ENCODE data around the gene TSPAN11. TPM values are rescaled to one million over a fixed set of nuclear protein-coding genes. Genes with fewer than 3 reads are reported as not detected.

TSPAN11 gene
- polyA plus RNA-seq, 2 of the 4 experiments (the other 2 are of a cell fraction) = 0.01 to 0.06 TPM

DNA sequence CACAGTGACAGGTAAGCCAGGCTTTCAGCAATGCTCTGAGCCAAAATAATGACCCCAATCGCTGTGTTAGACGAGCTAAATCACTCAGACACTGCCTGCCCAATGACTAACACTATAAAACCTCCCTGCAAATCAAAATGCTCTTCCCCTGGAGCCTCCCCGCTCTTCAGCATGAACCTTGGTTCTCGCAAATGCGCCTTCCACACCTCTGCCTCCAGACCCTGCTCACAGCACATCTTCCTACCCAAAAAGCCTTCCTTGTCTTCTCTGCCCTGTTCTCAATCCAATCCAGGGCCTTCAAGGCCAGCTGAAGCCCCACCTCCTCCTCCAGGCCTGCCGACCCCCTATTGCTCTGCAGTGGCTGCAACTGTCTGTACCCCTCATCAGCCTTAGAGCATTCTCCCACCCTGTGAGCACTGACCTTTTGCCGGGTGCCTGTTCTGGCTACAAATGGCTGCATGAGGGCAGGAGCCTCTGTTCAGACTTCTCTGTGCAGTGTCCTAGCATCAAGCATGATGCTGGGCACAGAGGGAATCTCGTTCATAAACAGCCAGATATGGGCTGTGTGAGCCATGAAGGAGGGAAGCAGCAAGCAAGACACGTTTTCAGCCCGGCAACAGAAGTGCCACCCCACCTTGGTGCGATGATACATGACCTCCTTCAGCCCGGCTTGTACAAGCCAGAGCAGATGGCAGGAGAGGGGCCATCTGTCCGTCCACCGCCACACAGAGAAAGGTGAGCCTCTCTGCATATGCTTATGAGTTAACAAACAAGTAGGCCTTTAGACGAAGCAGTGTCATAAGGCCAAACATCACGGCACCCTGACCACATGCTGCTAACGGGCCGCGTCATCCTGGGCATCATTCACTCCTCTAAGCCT, 82.7 kb downstream of the TSPAN11 start:
- H3K4me2 ChIP-seq = no peak overlapping the region
- H3K27ac ChIP-seq = no peak overlapping the region
- 75% methylated on average over 19 of the region's 19 CpGs for WGBS (ENCODE audit: missing lambda C conversion rate)
- DNase-seq (ENCODE audit: low read depth in 1 of 2, low spot score in 1 of 2) (no peak), FAIRE-seq (no peak), ATAC-seq (no peak)
- no peak overlapping the region for H3K4me3 ChIP-seq
- TF ChIP-seq ZC3H11A (IDR thresholded peaks at IDR 0.05) (no peak), TP53 (CRISPR knock-in tag; IDR thresholded peaks at IDR 0.05) (no peak), ZNF302 (CRISPR knock-in tag; IDR thresholded peaks at IDR 0.05) (no peak), TFCP2L1 (CRISPR knock-in tag; IDR thresholded peaks at IDR 0.05) (no peak), CBX2 (IDR thresholded peaks at IDR 0.05; ENCODE audit: borderline replicate concordance, low read depth) (no peak), FOSL2 (IDR thresholded peaks at IDR 0.05) (no peak), FOSL2 (CRISPR knock-in tag; IDR thresholded peaks at IDR 0.05) (no peak)
- TF ChIP-seq, protein P1, sequence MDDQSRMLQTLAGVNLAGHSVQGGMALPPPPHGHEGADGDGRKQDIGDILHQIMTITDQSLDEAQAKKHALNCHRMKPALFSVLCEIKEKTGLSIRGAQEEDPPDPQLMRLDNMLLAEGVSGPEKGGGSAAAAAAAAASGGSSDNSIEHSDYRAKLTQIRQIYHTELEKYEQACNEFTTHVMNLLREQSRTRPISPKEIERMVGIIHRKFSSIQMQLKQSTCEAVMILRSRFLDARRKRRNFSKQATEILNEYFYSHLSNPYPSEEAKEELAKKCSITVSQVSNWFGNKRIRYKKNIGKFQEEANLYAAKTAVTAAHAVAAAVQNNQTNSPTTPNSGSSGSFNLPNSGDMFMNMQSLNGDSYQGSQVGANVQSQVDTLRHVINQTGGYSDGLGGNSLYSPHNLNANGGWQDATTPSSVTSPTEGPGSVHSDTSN (IDR thresholded peaks at IDR 0.05) = no peak
- no peaks in the 10 kb centered on the region for H3K9me3 ChIP-seq
- ChIA-PET CTCF (interaction anchor here (0.6 to 1.0 kb wide), 3 partner anchors 23 to 1251 kb away, joined by 3 to 4 read pairs (median 3); no protein-coding TSS in a partner anchor), POLR2A (no interaction called here)
- H3K4me1 ChIP-seq = peaks cover 15% of the 10 kb centered on the region

DNA sequence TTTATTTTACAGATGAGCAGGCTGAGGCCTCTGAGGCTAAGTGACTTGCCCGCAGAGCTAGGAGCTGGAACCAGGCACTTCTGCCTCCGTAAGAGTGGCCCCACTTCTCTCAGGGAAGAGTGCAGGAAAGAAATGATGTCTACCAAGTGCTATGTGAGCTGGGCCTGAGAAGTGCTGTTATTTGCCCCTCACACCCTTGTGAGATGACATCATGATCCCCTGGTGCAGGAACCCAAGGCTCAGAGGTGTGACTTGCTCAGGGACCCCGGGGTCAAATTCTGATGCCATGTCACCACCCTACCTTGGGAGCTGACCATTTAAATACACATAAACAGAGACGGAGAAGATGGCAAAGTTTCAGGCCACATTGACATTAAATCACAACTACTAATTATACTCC, 83.4 kb downstream of the TSPAN11 start:
- POLR2A ChIA-PET = no interaction called here
- no peak for FAIRE-seq

DNA sequence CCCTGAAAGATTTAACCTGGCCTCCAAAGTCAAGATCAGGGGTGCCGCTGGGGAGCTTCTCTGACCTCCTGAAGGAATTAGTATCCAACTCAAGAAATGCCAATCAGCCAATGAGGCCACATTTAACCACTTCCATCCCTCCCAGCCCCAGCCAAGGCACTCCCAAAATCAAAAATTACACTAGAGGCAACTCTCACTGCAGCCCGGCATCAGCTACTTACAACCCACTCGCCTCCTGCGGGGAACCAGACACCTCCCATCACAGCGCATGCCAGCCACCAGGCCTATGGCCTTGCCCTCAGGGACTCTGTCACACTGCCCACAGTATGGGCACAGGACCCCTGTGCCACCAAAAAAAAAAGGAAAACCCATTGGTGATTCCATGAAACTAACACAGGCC, 84.8 kb downstream of the TSPAN11 start:
- no peak for ATAC-seq
- H3K4me2 ChIP-seq = no peak overlapping the region
- no peaks in the 10 kb centered on the region for H3K9me3 ChIP-seq
- H3K4me1 ChIP-seq = peaks cover 4% of the 10 kb centered on the region; the same call in 2 of the 3 replicates
- H3K4me3 ChIP-seq = no peak overlapping the region
- POLR2A ChIA-PET = no interaction called here
- FAIRE-seq = no peak
- 93% methylated on average over 5 of the region's 5 CpGs for WGBS (ENCODE audit: missing lambda C conversion rate)
- DNase-seq (ENCODE audit: low read depth in 1 of 2, low spot score in 1 of 2) = no peak
- CTCF ChIA-PET = interaction anchor here (0.6 to 2.0 kb wide), 6 partner anchors 15 to 168 kb away, joined by 3 to 9 read pairs (median 4); no protein-coding TSS in a partner anchor
- TF ChIP-seq BHLHE40 (IDR thresholded peaks at IDR 0.05; ENCODE audit: low read depth, low read length) (no peak), RNF2 (IDR thresholded peaks at IDR 0.05; ENCODE audit: borderline replicate concordance, low read depth) (no peak), KDM1A (IDR thresholded peaks at IDR 0.05; ENCODE audit: low read depth) (no peak), RARB (CRISPR knock-in tag; IDR thresholded peaks at IDR 0.05) (no peak), ZFP36 (IDR thresholded peaks at IDR 0.05; ENCODE audit: borderline replicate concordance, partially characterized antibody) (no peak), ZC3H11A (IDR thresholded peaks at IDR 0.05) (no peak), TFCP2L1 (CRISPR knock-in tag; IDR thresholded peaks at IDR 0.05) (no peak), POLR2AphosphoS2 (conservative IDR thresholded peaks at IDR 0.05; ENCODE audit: low read length) (no peak)
- TF ChIP-seq, protein P2, sequence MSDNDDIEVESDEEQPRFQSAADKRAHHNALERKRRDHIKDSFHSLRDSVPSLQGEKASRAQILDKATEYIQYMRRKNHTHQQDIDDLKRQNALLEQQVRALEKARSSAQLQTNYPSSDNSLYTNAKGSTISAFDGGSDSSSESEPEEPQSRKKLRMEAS (IDR thresholded peaks at IDR 0.05) = no peak
- no peak overlapping the region for H3K27ac ChIP-seq

More for the DNA sequence above, 83.4 kb downstream of the TSPAN11 start:
- H3K4me3 ChIP-seq = no peak overlapping the region
- no peaks in the 10 kb centered on the region for H3K9me3 ChIP-seq
- CTCF ChIA-PET = interaction anchor here (0.6 to 1.0 kb wide), 2 partner anchors 159 to 1252 kb away, joined by 3 to 4 read pairs; no protein-coding TSS in a partner anchor
- H3K27ac ChIP-seq = no peak overlapping the region
- ATAC-seq = no peak
- H3K4me1 ChIP-seq = peaks cover 15% of the 10 kb centered on the region
- DNase-seq (ENCODE audit: low read depth in 1 of 2, low spot score in 1 of 2) = no peak
- TF ChIP-seq, protein P3, sequence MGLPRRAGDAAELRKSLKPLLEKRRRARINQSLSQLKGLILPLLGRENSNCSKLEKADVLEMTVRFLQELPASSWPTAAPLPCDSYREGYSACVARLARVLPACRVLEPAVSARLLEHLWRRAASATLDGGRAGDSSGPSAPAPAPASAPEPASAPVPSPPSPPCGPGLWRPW (IDR thresholded peaks at IDR 0.05) = no peak
- TF ChIP-seq, protein P4, sequence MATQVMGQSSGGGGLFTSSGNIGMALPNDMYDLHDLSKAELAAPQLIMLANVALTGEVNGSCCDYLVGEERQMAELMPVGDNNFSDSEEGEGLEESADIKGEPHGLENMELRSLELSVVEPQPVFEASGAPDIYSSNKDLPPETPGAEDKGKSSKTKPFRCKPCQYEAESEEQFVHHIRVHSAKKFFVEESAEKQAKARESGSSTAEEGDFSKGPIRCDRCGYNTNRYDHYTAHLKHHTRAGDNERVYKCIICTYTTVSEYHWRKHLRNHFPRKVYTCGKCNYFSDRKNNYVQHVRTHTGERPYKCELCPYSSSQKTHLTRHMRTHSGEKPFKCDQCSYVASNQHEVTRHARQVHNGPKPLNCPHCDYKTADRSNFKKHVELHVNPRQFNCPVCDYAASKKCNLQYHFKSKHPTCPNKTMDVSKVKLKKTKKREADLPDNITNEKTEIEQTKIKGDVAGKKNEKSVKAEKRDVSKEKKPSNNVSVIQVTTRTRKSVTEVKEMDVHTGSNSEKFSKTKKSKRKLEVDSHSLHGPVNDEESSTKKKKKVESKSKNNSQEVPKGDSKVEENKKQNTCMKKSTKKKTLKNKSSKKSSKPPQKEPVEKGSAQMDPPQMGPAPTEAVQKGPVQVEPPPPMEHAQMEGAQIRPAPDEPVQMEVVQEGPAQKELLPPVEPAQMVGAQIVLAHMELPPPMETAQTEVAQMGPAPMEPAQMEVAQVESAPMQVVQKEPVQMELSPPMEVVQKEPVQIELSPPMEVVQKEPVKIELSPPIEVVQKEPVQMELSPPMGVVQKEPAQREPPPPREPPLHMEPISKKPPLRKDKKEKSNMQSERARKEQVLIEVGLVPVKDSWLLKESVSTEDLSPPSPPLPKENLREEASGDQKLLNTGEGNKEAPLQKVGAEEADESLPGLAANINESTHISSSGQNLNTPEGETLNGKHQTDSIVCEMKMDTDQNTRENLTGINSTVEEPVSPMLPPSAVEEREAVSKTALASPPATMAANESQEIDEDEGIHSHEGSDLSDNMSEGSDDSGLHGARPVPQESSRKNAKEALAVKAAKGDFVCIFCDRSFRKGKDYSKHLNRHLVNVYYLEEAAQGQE (IDR thresholded peaks at IDR 0.05) = no peak
- no peak overlapping the region for H3K4me2 ChIP-seq
- WGBS (ENCODE audit: missing lambda C conversion rate) = 60% methylated on average over 4 of the region's 4 CpGs

Data from A549 (cell line).